Inflammatory macrophage treated with lipopolysaccharide for 4 hours (primary cell): ENCODE results near the gene SCGB1C1.
"Not testable (repeated sequence)": the region's sequence is repeated elsewhere in the genome, so short reads cannot be mapped to it uniquely, and the experiment has no call there.

Experiments
- DNase-seq: peaks from one replicate; pipeline ENCODE4 v3.0.0-alpha.2; 2020

Gene SCGB1C1

DNA sequence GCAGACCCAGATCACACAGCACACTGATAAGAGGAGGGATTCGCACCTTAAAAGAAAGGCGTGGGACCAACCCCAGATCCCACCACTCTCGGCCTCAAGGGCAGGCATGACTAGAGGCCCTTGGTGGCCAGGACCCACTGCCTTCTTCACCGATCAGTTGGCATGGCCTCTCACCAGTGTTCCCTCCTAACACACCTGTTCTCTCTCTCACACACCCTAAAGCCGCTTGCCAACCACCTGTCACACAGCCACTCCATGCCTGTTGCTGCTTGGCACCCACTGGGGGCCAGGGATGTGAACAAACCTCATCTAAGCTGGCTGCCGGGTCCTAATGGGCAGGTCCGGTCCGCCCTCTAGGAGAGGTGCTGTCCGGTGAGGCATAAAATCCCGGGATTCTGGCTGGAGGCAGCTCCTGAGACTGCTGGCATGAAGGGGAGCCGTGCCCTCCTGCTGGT lies at the start of gene SCGB1C1:
TSS of gene SCGB1C1 (plus strand) at position 405 of the 455 bp plus-strand sequence. CDS start at position 427, 22 bp downstream.
- DNase-seq, result not testable (repeated sequence)

DNA sequence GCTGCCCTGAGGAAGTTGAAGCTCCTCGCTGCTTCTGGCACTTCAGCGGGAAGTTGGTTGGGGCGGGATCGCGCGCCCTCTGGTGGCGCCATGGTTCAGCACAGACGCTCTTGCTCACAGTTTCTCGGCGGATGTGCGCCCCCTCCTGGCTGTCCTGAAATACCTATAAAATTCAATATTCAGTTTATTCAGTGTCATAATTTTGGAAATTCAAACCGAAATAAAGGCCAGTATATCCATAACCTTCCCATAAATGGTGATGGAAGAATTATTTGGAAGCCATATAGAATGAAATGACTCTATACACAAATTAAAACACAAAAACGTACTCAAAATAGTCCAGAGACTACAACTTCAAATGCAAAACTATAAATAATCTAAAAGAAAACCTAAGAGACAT lies 12.6 kb upstream of the SCGB1C1 start:
- not testable (repeated sequence) for DNase-seq

DNA sequence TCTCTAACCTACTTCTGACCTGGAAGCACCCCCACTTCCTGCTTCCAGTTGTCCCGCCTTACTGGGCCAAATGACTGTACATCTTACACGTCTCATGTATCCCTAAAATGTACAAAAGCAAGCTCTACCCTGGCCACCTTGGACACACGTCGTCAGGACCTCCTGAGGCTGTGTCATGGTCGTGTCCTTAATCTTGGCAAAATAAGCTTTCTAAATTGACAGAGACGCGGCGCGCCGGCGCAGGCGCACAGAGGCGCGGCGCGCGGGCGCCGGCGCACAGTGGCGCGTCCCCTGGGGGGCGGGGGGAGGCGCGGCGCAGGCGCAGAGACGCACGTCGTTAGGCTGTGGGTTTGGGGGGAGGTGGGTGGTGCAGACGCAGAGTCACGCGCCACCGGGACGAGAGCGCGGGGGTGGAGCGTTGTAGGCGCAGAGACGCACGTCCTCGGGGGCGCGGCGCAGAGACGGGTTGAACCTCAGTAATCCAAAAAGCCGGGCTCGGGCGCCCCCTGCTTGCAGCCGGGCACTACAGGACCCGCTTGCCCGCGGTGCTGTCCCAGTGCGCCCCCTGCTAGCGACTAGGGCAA lies 3.6 kb upstream of the SCGB1C1 start:
- DNase-seq, result not testable (repeated sequence)

DNA sequence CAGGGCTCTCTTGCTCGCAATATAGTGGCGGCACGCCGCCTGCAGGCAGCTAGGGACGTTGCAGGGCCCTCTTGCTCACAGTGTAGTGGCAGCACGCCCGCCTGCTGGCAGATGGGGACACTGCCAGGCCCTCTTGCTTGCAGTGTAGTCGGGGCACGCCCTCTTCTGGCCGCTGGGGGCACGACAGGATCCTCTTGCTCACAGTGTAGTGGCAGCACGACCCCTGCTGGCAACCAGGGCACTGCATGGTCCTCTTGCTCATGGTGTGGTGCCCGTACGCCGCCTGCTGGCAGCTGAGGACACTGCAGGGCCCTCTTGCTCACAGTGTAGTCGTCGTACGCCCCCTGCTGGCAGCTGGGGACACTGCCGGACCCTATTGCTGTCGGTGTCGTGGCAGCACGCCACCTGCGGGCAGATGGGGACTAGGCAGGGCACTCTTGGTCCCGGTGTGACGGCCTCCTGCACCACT lies 3.0 kb upstream of the SCGB1C1 start:
- not testable (repeated sequence) for DNase-seq

DNA sequence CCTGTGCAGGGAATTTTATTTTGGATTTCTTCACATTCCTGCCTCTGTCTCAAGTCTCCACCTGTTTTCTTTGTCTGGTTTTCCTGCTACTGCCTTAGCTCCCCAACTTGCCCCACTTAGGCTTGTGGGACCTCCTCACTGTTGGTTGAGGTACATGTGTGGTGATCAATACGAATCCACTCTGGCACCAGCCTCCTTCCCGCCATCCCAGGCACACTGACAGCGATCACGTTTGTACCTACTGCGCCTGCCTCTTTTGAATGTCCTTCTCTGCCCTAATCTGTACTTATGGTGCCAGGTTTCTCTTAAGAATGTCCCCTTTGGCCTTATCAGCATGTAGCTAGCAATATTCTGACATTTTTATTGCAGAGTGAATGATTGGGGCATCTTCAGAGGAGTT lies 2.3 kb upstream of the SCGB1C1 start:
- DNase-seq, result not testable (repeated sequence)

DNA sequence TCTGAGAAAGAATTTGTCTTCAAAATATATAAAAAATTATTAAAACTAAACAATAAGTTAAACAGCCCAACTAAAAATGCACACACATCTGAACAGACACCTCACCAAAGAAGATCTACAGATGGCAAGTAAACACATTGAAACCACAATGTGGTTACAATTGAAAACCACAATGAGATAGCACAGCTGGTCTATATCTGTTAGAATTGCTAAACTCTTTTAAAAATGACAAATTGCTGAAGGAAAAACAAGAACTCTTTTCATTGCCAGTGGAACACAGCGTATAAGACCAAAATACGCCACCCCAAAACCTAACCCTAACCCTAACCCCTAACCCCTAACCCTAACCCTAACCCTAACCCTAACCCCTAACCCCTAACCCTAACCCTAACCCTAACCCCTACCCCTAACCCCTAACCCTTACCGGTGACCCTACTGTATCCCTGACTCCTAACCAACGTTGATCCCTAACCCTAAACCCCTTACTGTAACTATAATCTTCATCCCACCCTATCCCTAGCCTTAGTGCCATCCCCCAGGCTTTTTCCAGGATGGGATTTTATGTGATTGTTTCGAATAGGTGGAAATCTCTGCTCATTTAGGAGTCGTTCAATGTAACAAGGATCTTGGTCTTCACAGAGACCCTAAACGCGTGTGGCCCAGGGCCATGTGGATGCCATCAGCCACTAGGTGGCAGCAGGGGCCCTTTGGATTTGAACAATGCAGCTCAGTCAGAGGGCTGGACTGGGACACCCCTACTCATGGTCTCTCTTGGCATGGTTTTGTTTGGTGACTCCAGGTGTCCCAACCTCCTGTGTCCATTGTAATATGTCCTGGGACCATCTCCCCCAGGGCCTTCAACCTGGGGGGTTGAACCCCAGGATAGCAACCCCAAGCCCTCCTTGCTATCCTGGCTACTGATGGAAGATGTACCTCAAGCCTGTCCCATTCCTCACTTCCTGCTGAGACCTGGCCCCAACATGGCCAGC lies 1.1 kb upstream of the SCGB1C1 start:
- not testable (repeated sequence) for DNase-seq

DNA sequence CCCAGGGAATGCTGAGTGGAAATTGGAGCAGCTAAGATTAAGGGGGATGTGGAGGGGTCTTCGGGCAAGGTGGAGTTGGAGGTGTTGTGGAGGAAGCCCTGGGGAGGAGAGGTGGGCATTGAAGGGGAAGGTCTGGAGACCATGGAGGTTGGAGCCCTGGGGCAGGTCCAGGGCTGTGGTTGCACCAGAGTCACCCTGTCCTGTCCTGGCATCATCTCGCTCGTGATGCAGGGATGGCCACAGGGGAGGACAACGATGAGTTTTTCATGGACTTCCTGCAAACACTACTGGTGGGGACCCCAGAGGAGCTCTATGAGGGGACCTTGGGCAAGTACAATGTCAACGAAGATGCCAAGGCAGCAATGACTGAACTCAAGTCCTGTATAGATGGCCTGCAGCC lies 603 bp downstream of the SCGB1C1 start:
- not testable (repeated sequence) for DNase-seq

DNA sequence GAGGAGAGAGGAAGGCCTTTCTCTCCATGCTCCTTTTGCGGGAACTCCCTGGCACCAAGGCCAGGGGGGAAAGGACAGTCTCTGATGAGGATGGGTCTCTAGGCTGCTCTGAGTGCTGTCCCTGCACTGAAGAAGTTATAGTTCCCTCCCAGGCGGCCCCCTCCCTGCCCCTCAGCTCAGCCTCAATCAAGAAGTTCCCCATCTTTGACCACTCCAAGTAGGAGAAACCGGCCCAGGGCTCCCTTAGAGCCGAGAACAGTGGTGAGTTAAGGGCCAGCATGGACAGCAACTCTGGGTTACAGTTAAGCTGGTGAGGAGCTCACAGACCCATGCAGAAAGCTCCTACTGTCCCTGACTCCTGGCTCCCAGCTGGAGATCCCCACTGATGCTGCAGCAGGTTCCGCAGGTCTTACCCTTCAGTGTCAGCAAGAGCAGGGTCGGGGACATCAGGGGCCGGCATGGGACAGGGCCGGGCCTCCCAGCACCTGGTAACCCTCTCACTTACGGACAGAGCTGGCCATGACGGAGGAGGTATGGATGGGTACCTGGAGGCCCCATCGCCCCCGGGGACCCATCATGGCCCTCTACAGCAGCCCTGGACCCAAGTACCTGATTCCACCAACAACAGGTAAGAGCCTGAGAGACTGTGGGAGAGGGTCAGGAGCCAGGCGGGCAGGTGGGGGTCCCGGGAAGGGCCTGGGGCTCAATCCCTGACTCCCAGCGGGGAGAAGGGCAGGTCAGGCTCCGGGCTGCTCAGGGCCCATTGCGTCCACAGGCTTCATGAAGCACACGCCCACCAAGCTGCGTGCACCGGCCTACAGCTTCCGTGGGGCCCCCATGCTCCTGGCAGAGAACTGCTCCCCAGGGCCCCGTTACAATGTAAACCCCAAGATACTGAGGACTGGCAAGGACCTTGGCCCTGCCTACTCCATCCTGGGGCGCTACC lies 4.2 kb downstream of the SCGB1C1 start:
- no peak for DNase-seq

DNA sequence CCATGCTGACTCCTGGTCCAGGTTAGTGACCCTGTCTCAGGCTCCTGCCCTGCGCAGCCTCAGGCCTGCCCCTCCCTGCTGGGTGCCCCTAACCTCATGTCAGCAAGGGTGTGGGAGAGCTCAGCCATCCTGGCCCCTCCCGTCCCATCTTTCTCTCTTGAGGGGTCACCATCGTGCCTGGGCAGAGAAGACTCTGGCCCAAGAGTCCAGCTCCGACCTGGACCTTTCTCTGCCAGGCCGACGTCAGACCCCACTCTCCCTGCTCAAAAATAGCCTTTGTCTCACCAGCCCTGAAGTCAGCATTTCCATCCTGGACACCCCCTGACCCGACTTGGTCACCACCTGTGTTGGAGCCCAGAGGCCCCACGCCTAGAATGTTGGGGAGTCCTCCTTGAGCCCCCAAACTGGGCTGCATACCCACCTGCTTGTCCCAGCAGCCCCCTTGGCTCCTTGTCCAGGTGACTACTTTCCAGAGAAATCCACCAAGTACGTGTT lies 4.9 kb downstream of the SCGB1C1 start:
- DNase-seq, result no peak

DNA sequence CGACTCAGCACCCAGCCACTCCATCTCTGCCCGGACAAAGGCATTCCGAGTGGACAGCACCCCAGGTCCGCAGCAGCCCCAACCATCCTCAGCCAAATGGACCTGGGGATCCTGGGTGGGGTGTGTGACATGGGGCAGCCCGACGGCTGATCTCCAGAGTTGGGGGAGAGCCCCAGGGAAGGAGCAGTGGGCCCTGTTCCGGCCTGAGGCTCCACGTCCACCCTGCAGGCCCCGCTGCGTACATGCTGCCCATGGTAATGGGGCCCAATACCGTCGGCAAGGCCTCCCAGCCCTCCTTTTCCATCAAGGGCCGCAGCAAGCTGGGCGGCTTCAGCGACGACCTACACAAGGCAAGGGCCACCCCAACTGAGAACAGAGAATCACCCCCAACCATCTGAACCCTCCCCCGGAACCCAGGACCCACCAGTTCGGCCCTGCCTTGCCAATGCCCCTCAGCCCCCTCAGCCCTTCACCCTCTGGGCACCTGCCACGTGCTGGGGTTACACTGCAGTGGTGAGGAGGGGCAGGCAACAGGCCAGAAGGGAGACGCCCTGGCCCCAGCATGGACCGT lies 5.4 kb downstream of the SCGB1C1 start:
- no peak for DNase-seq

DNA sequence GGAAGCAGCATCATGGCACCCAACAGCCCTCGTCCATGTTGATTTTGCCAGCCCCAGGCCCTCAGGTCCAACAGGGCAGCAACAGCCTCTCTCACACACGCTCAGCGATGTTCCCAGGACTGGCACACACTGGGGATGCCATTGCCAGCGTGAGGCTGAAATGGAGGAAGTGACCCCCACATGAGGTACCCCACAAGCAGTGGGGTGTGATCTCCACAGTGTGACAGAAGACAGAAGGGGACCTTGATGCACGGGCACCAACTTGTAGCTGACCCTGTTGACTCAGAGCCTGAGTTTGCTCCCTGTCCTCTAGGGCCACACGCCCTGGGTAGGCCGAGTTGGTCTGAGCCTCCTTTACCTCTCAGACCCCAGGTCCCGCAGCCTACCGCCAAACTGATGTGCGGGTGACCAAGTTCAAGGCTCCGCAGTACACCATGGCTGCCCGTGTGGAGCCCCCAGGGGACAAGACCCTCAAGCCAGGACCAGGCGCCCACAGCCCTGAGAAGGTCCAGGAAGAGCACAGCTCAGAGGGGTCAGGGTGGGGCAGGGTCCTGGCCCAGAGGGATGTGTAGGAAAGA lies 6.2 kb downstream of the SCGB1C1 start:
- no peak for DNase-seq

DNA sequence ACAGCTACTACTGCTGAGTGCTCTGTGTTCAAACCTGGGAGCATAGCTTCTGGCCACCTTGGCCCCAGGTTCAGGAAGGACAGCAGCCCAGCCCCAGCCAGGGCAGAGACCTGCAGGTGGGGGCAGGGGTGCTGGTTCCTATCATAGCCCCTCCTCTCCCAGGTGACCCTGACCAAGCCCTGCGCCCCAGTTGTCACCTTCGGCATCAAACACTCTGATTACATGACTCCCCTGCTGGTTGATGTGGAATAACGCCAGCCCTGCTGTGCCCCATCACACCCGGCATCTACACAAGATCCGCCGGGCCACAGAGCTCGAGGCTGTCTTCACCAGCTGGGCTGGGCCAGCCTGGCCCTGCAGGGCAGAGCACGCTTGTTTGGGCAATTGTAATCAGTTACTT lies 6.9 kb downstream of the SCGB1C1 start:
- DNase-seq, result no peak

DNA sequence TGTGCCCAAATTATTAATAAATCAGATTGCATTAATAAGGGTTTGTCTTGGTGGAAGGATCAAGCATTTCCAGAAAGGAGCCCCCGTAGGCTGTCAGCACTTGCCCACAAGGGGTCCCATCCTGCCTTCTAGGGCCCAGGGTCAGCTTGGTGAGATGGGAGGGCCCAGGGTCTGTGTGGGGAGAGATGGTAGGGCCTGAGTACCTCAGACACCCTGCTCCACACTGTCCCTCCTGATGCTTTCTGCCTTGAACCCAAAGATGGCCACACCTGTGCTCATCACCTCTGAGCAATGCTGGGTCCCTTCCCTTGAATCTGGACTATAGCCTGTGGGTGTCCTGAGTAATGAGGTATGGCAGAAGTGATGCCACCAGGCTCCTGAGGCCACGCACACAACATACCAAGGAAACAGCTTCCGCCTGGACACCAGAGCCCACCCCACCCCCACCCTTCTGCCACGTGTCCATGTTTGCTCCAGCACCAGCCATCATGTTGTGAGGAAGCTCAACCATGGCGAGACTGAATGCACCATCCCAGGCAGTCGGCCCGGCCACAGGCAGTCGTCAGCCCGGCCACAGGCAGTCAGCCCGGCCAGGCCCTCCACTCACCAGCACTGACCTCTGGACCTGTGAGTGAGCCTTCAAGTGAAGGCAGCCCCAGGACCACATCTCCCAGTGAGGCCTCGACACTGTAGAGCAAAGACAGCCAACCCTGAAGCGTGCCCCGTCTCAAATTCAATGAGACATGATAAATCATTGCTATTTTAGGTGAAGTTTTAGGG lies 7.5 kb downstream of the SCGB1C1 start:
- no peak for DNase-seq

DNA sequence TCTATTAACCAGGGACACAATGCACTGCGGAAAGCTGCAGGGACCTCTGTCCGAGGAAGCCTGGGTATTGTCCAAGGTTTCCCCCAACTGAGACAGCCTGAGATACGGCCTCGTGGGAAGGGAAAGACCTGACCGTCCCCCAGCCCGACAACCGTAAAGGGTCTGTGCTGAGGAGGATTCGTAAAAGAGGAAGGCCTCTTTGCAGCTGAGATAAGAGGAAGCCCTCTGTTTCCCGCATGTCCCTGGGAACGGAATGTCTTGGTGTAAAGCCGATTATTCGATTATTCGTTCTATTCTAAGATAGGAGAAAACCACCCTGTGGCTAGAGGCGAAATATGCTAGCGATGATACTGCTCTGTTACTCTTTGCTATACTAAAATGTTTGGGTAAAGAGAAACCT lies 9.1 kb downstream of the SCGB1C1 start:
- peak; percentile 17 for DNase-seq

DNA sequence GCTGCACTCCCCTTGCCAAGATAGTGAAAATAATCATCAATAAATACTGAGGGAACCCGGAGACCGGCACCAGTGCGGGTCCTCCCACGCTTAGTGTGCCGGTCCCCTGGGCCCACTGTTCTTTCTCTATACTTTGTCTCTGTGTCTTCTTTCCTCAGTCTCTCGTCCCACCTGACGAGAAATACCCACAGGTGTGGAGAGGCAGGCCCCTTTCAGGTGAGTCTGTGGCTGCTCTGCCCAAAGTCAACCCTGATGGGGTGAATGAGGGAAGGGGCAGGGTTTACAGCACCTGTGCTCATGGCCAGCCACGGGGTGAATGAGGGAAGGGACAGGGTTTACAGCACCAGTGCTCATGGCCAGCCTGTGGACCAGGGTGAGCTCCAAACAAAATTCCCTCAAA lies 9.6 kb downstream of the SCGB1C1 start:
- no peak for DNase-seq

DNA sequence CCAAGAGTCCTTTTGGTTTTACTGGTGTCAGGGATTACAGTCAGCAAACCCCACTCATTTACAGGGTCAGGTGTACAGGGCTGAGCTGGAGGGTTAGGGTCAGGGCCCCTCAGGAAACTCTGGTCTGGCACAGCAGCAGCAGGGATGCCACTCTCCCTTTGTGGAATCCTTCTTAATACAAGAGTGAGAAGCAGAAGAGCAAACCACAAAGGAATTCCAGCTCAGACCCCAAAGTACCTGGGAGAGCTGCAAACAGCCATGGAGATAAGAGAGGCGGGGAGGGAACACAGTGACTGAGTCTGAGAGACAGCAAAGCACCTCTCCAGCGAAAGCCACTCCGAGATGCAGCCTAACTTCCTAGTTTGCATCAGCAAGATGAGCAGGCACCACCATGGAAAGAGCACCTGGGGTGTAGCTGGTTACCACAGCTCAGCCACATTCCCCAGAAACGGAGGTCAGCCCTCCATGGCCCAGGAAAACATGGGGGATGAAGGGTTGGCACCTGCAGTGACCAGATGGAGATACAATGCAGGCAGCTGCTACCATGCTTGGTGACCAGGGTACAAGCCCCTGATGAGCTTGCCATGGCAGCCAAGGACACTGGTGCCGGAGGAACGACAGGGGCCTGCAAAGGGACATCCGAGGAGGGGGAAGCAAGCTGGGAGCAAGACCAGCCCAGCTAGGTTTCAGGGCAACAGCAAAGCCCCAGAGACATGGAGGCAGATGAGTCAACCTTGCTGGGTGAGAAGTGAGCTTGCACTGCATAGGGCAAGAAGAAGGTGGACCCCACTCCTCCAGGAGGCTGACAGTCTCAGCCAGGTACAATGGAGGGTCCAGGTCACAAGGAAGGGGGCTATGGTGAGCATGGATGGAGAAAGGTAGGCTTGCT lies 10.4 kb downstream of the SCGB1C1 start:
- no peak for DNase-seq

DNA sequence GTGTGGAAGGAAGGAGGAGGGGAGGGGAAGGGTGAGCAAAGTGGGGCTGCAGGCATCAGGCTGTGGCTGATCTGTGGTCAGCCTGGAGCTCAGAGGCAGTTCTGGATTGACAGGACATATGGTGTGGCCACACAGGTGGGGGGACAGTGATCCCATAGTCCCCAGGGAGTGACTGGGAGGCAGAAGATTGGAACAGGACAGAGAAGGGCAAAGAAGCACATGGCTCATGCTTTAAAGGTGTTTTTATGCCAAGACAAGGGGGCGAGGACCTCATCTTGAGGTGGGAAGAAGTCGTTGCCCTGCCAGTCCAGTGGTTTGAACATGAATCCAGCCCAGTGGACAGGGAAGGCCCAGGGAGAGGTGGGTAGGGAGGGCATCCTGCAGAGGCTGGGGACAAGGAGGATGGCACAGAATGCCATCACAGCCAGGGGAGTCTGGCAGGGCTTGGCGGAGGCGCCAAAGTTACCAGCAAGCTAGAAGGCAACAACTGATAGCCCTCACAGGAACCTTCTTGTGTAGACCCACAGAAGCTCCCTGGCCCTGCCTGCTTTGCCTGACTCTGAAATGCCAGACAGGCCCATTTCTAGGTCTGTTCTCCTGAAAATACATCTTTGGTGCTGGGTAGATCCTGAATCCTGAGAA lies 11.2 kb downstream of the SCGB1C1 start:
- no peak for DNase-seq

DNA sequence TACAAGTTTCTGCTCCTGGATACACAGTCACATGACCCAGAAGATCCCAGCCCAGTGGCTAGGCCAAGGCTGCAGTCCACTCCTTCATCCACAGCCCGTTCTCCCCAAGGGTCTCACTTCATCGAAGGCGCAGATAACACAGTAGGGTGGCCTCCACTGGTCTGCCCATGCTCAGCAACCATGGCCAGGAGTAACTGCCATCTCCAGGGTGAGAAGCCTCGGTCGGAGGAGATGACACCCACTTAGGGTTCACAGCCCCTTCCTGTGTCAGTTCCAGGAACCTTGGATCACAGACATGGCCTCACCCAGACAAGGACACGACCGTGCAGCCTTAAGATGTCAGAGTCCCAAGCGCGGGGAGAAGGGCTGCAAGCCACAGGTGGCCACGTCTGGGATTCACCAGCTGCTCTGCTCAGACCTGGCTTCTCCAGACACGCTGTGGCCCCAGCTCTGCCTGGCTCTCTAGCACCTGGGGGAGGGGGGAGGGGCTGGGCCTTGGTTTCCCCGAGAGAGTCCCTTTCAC lies 11.8 kb downstream of the SCGB1C1 start:
- no peak for DNase-seq
